Activated B cell treated with CpG ODN at 0.5 μM for 24 hours (primary cell): ENCODE results near the gene WASF2. TPM values are rescaled to one million over a fixed set of nuclear protein-coding genes. Genes with fewer than 3 reads are reported as not detected.
"Not testable (repeated sequence)": the region's sequence is repeated elsewhere in the genome, so short reads cannot be mapped to it uniquely, and the experiment has no call there.

Experiments
- ATAC-seq: fragments of 200-7000 bp; cut with Tn5 transposase; one replicate; pipeline ENCODE4 v1.10.0; 2021; ENCODE audit warnings: low read depth, mild to moderate bottlenecking, moderate library complexity
- CTCF ChIA-PET: fragments of 350-600 bp; sonication (Branson Sonifier 250); formaldehyde crosslinking; loops from one replicate; lab custom pipeline; 2021; ENCODE audit warnings: antibody characterized with exemption; lab: Charles Lee
- POLR2A ChIA-PET: fragments of 350-600 bp; sonication (Branson Sonifier 250); formaldehyde crosslinking; loops from one replicate; lab custom pipeline; 2021; ENCODE audit warnings: antibody characterized with exemption; lab: Charles Lee
- DNase-seq: peaks from one replicate; pipeline ENCODE4 v3.0.0; 2022
- H3K27ac Mint-ChIP-seq: one replicate; pipeline ENCODE4 v1.8.0; 2020; ENCODE audit warnings: mixed read lengths
- H3K27me3 Mint-ChIP-seq: one replicate; pipeline ENCODE4 v1.8.0; 2021; ENCODE audit warnings: mixed read lengths
- H3K36me3 Mint-ChIP-seq: one replicate; pipeline ENCODE4 v1.8.0; 2021; ENCODE audit warnings: low read depth, mixed read lengths
- H3K4me1 Mint-ChIP-seq: one replicate; pipeline ENCODE4 v1.8.0; 2021; ENCODE audit warnings: mixed read lengths
- H3K4me3 Mint-ChIP-seq: one replicate; pipeline ENCODE4 v1.8.0; 2020; ENCODE audit warnings: mild to moderate bottlenecking, mixed read lengths
- H3K9me3 Mint-ChIP-seq: one replicate; pipeline ENCODE4 v1.8.0; 2020; ENCODE audit warnings: mixed read lengths
- intact Hi-C: fragments of 100-400 bp; cut with micrococcal nuclease; formaldehyde crosslinking; loops from one replicate; pipeline ENCODE4 v1.15.1; 2024
- total RNA-seq: library from RNA; stranded (reverse); gene quantifications from 2 replicates; pipeline ENCODE4 v1.2.3, GENCODE V29; 2022
- TF ChIP-seq, protein P1 (sequence below): fragments of 200-600 bp; IDR thresholded peaks from one replicate; pipeline ENCODE4 v1.8.0; 2022; ENCODE audit warnings: antibody characterized with exemption, mild to moderate bottlenecking

The WASF2 gene
- total RNA-seq, 1 donor from 2014 or later: 137 TPM

DNA sequence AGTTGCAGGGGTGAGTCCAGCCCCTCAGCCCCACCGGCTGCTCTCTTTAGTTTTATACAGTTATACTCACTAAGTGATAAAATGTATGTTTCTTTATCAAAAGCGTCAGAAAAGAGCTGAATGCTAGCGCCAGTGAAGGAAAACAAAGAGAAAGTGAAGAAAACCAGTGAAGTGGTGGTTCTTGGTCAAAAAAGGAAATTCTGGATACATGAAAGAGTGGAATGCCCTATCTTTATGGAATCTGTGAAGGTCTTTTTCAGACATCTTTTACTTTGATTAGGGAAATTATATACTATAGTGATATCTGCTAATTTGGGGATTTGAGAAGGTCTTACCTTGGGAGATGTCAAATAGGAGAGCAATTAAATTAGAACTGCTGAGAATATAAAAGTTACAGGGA is 56.3 kb downstream of the WASF2 start:
- ChIA-PET CTCF (no interaction called here), POLR2A (interaction anchor here (0.9 kb wide), 1 partner anchor 9 kb away, joined by 5 read pairs; no protein-coding TSS in a partner anchor)
- Mint-ChIP-seq H3K4me1 (peaks cover 95% of the 10 kb centered on the region), H3K4me3 (peak overlapping the region; percentile 33), H3K27ac (peak overlapping the region; percentile 91), H3K9me3 (no peaks in the 10 kb centered on the region), H3K27me3 (no peaks in the 10 kb centered on the region), H3K36me3 (peaks cover 2% of the 10 kb centered on the region)
- ATAC-seq: no peak
- intact Hi-C loops: no loop called here
- TF ChIP-seq, protein P1, sequence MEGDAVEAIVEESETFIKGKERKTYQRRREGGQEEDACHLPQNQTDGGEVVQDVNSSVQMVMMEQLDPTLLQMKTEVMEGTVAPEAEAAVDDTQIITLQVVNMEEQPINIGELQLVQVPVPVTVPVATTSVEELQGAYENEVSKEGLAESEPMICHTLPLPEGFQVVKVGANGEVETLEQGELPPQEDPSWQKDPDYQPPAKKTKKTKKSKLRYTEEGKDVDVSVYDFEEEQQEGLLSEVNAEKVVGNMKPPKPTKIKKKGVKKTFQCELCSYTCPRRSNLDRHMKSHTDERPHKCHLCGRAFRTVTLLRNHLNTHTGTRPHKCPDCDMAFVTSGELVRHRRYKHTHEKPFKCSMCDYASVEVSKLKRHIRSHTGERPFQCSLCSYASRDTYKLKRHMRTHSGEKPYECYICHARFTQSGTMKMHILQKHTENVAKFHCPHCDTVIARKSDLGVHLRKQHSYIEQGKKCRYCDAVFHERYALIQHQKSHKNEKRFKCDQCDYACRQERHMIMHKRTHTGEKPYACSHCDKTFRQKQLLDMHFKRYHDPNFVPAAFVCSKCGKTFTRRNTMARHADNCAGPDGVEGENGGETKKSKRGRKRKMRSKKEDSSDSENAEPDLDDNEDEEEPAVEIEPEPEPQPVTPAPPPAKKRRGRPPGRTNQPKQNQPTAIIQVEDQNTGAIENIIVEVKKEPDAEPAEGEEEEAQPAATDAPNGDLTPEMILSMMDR: no peak
- DNase-seq: no peak

DNA sequence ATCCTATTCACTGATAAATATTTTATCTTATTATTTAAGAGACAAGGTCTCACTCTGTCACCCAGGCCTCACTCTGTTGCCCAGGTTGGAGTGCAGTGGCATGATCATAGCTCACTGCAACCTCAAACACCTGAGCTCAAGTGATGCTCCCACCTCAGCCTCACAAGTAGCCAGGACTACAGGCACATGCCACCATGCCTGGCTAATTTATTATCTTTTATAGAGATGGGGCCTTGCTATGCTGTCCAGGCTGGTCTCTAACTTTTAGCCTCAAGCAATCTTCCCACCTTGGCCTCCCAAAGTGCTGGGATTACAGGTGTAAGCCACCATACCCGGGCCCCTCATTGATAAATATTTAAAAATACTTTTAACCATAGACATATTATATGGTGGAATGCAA is 57.2 kb downstream of the WASF2 start:
- Mint-ChIP-seq H3K27ac (peak overlapping the region; percentile 91), H3K4me1 (peaks cover 95% of the 10 kb centered on the region)
- DNase-seq, CTCF ChIA-PET, ATAC-seq, H3K27me3 Mint-ChIP-seq, H3K36me3 Mint-ChIP-seq, POLR2A ChIA-PET, H3K4me3 Mint-ChIP-seq, intact Hi-C loops, H3K9me3 Mint-ChIP-seq: not testable (repeated sequence)

DNA sequence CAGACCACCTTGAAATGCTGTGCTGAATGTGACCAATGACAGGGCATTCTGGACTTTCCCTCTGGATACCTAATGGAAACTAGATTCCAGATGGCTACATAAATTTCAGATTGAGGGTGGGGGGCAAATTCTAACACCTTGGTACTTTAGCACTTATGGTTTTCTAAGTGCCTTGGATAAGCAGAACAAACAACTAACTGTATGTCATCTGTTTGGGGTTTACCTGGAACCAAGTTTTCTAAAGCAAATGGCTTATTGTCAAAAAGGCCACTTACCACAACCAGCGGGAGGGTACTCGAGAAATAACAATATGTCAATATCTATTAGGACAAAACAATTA is 58.4 kb downstream of the WASF2 start:
- Mint-ChIP-seq H3K27ac (peak overlapping the region; percentile 85), H3K4me3 (no peak overlapping the region), H3K9me3 (no peaks in the 10 kb centered on the region), H3K27me3 (no peaks in the 10 kb centered on the region), H3K36me3 (peaks cover 17% of the 10 kb centered on the region), H3K4me1 (peaks cover 95% of the 10 kb centered on the region)
- ChIA-PET CTCF (interaction anchor here (0.6 to 4.8 kb wide), 4 partner anchors 9 to 28 kb away, joined by 4 to 24 read pairs (median 4); no protein-coding TSS in a partner anchor), POLR2A (interaction anchor here (1.4 kb wide), 1 partner anchor 13 kb away, joined by 4 read pairs; no protein-coding TSS in a partner anchor)
- DNase-seq (no peak), ATAC-seq (no peak)
- intact Hi-C loops: loop anchor here (1.0 to 2.0 kb wide), 2 partner anchors 11 to 15 kb away; no protein-coding TSS in a partner anchor
- TF ChIP-seq, protein P1: no peak

DNA sequence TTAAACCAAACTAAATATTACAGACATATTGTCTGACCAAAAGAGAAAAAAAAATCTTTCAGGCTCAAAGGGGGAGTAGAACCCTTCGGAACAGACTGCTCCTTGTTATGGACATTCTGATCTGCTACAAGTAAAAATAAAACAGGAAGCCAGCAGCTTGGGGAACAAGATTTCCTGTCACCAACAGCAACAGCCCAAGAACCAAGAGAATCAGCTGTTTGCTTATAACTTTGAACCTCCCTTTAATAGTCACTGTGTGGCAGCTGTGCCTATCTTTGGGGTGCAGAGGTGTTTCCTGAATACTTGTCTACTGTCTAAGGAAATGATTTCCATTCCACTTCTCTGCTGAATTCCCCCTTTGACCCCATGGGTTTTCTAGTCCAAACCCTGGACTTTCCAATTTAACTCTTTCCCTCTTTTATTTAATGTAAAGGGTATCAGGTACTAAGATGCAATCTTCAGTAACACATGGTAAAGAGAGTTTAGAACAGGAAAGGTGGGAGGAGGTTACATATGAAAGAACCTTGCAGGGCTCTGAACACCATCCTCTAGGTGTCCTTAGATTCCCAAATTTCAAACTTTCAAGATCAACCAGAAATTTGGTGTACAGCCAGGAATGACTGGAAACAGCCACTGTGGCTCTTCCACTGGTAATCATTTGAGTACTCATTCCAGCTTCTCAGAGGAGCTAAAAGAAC is 58.9 kb downstream of the WASF2 start:
- POLR2A ChIA-PET: interaction anchor here (0.6 to 2.1 kb wide), 7 partner anchors 8 to 219 kb away, joined by 3 to 11 read pairs (median 4); no protein-coding TSS in a partner anchor
- intact Hi-C loops: loop anchor here (1.0 to 2.0 kb wide), 2 partner anchors 11 to 14 kb away; no protein-coding TSS in a partner anchor
- ATAC-seq: peak; percentile 16
- CTCF ChIA-PET: interaction anchor here (0.6 to 4.8 kb wide), 5 partner anchors 10 to 27 kb away, joined by 4 to 24 read pairs (median 4); no protein-coding TSS in a partner anchor
- DNase-seq: no peak
- peaks cover 95% of the 10 kb centered on the region for H3K4me1 Mint-ChIP-seq
- H3K27ac Mint-ChIP-seq: peak overlapping the region; percentile 85
- H3K9me3 Mint-ChIP-seq: no peaks in the 10 kb centered on the region
- H3K4me3 Mint-ChIP-seq: peak overlapping the region; percentile 57
- peaks cover 19% of the 10 kb centered on the region for H3K36me3 Mint-ChIP-seq
- H3K27me3 Mint-ChIP-seq: no peaks in the 10 kb centered on the region
- TF ChIP-seq, protein P1: no peak

DNA sequence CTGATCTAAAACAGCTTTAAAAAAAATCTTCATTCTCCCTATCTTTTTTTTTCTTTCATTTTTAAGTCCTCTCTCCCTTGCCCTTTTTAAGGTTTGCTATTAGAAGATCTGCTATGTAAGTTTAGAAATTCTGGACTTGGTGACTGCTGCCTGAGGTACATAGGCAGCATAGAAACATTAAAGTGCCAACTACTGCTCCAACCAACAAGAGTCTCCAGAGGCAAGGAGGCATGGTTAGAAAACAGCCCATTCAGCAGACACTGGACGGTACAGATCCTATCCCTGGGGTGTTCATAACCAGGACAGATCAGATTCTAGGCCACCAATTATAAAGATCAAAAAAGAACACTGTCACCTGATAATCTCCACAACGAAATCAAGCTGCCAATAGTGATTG is 60.9 kb downstream of the WASF2 start:
- intact Hi-C loops: no loop called here
- CTCF ChIA-PET: interaction anchor here (1.0 to 4.8 kb wide), 2 partner anchors 13 to 127 kb away, joined by 3 to 24 read pairs; no protein-coding TSS in a partner anchor
- DNase-seq: no peak
- H3K4me1 Mint-ChIP-seq: peaks cover 86% of the 10 kb centered on the region
- H3K9me3 Mint-ChIP-seq: no peaks in the 10 kb centered on the region
- no peak for ATAC-seq
- peak overlapping the region; percentile 67 for H3K4me3 Mint-ChIP-seq
- no peaks in the 10 kb centered on the region for H3K27me3 Mint-ChIP-seq
- H3K27ac Mint-ChIP-seq: peak overlapping the region; percentile 85
- TF ChIP-seq, protein P1: no peak
- peaks cover 31% of the 10 kb centered on the region for H3K36me3 Mint-ChIP-seq
- POLR2A ChIA-PET: interaction anchor here (0.6 to 2.1 kb wide), 9 partner anchors 10 to 196 kb away, joined by 3 to 11 read pairs (median 4); partner anchors contain the start of gene WASF2
